Ishikawa (cell line): Measurements from ENCODE around the gene CCDC146.

ENCODE experiments used
- CEBPB ChIP-seq: IDR thresholded peaks from 2 replicates; pipeline ENCODE4 v1.6.1; 2012
- CREB1 ChIP-seq: IDR thresholded peaks from 2 replicates; pipeline ENCODE4 v1.6.1; 2012; ENCODE audit warnings: low read depth
- EP300 ChIP-seq: IDR thresholded peaks from 2 replicates; pipeline ENCODE4 v1.6.1; 2012; ENCODE audit warnings: borderline replicate concordance
- FOXM1 ChIP-seq: IDR thresholded peaks from 2 replicates; pipeline ENCODE4 v1.6.1; 2012; ENCODE audit warnings: low read depth, borderline replicate concordance
- NFIC ChIP-seq: IDR thresholded peaks from 2 replicates; pipeline ENCODE4 v1.6.1; 2012
- RAD21 ChIP-seq: IDR thresholded peaks from 2 replicates; pipeline ENCODE4 v1.6.1; 2012; ENCODE audit warnings: low read depth
- TAF1 ChIP-seq: IDR thresholded peaks from 2 replicates; pipeline ENCODE4 v1.6.1; 2012; ENCODE audit warnings: low read depth, mild to moderate bottlenecking
- TCF12 ChIP-seq: IDR thresholded peaks from 2 replicates; pipeline ENCODE4 v1.6.1; 2012; ENCODE audit warnings: low read depth
- TF ChIP-seq, protein P1 (sequence below): IDR thresholded peaks from 2 replicates; pipeline ENCODE4 v1.6.1; 2012; ENCODE audit warnings: low read depth, mild to moderate bottlenecking
- TF ChIP-seq, protein P2 (sequence below): IDR thresholded peaks from 2 replicates; pipeline ENCODE4 v1.6.1; 2012
- TF ChIP-seq, protein P3 (sequence below): IDR thresholded peaks from 2 replicates; pipeline ENCODE4 v1.6.1; 2012

DNA sequence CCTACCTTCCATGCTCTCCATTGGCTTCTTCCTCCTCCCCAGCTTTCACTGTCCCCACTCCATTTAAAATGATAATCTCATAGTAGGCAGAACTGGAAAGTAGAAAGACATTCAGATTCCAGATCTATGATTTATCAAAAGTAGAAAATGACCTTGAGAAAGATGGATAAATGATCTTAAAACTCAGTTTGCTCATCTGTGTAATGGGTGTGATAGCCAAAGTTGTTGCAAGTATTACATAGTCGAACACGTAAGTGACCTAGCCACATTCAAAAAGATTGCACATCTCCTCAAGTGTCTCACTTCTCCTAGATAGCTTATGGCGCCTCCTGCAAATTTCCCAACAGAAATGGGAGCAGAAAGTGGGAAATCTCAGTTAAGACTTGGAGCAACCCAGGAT is 167.0 kb downstream of the CCDC146 start:
- TF ChIP-seq, protein P1, sequence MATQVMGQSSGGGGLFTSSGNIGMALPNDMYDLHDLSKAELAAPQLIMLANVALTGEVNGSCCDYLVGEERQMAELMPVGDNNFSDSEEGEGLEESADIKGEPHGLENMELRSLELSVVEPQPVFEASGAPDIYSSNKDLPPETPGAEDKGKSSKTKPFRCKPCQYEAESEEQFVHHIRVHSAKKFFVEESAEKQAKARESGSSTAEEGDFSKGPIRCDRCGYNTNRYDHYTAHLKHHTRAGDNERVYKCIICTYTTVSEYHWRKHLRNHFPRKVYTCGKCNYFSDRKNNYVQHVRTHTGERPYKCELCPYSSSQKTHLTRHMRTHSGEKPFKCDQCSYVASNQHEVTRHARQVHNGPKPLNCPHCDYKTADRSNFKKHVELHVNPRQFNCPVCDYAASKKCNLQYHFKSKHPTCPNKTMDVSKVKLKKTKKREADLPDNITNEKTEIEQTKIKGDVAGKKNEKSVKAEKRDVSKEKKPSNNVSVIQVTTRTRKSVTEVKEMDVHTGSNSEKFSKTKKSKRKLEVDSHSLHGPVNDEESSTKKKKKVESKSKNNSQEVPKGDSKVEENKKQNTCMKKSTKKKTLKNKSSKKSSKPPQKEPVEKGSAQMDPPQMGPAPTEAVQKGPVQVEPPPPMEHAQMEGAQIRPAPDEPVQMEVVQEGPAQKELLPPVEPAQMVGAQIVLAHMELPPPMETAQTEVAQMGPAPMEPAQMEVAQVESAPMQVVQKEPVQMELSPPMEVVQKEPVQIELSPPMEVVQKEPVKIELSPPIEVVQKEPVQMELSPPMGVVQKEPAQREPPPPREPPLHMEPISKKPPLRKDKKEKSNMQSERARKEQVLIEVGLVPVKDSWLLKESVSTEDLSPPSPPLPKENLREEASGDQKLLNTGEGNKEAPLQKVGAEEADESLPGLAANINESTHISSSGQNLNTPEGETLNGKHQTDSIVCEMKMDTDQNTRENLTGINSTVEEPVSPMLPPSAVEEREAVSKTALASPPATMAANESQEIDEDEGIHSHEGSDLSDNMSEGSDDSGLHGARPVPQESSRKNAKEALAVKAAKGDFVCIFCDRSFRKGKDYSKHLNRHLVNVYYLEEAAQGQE, result no peak
- TF ChIP-seq CREB1 (no peak), NFIC (no peak), CEBPB (no peak), TAF1 (no peak), TCF12 (no peak), EP300 (no peak), RAD21 (no peak), FOXM1 (no peak)
- TF ChIP-seq, protein P2, sequence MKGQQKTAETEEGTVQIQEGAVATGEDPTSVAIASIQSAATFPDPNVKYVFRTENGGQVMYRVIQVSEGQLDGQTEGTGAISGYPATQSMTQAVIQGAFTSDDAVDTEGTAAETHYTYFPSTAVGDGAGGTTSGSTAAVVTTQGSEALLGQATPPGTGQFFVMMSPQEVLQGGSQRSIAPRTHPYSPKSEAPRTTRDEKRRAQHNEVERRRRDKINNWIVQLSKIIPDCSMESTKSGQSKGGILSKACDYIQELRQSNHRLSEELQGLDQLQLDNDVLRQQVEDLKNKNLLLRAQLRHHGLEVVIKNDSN, result no peak
- TF ChIP-seq, protein P3, sequence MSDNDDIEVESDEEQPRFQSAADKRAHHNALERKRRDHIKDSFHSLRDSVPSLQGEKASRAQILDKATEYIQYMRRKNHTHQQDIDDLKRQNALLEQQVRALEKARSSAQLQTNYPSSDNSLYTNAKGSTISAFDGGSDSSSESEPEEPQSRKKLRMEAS, result no peak
